A549 (cell line): ENCODE data around the gene IFT27.

Source experiments
- MAFK ChIP-seq: fragments of 450-650 bp; IDR thresholded peaks from 2 replicates; pipeline ENCODE4 v1.6.1; 2014; ENCODE audit not compliant: partially characterized antibody
- MAZ ChIP-seq: fragments of 150-350 bp; IDR thresholded peaks from 2 replicates; pipeline ENCODE4 v1.6.1; 2014; ENCODE audit warnings: antibody characterized with exemption, low read depth, low read length, borderline replicate concordance
- POLR2AphosphoS2 ChIP-seq: conservative IDR thresholded peaks from 2 replicates; pipeline ENCODE4 v1.6.1; 2012; ENCODE audit warnings: low read length, improper control_type of control experiment, inconsistent platforms
- RAD21 ChIP-seq, 2 experiments: fragments of >200 bp in 1 of 2; sonication (Bioruptor Twin) in 1 of 2; formaldehyde crosslinking in 1 of 2; IDR thresholded peaks in 1 of 2; conservative IDR thresholded peaks in 1 of 2; 2 replicates in 1 of 2; 3 replicates in 1 of 2; pipeline ENCODE4 v1.6.1; 2012 to 2018; ENCODE audit warnings: inconsistent platforms in 1 of 2
- RCOR1 ChIP-seq: fragments of 150-350 bp; IDR thresholded peaks from 2 replicates; pipeline ENCODE4 v1.6.1; 2014; ENCODE audit warnings: antibody characterized with exemption, low read length, low read depth
- TF ChIP-seq, protein P1 (sequence below): fragments of >200 bp; sonication (Bioruptor Twin); formaldehyde crosslinking; IDR thresholded peaks from 3 replicates; pipeline ENCODE4 v1.5.1; 2016
- TF ChIP-seq, protein P2 (sequence below): IDR thresholded peaks from 2 replicates; pipeline ENCODE4 v1.6.1; 2012
- TF ChIP-seq, protein P3 (sequence below): fragments of 200-600 bp; sonication (generic); IDR thresholded peaks from 2 replicates; pipeline ENCODE4 v1.6.1; 2016; ENCODE audit warnings: antibody characterized with exemption, mild to moderate bottlenecking, moderate library complexity

DNA sequence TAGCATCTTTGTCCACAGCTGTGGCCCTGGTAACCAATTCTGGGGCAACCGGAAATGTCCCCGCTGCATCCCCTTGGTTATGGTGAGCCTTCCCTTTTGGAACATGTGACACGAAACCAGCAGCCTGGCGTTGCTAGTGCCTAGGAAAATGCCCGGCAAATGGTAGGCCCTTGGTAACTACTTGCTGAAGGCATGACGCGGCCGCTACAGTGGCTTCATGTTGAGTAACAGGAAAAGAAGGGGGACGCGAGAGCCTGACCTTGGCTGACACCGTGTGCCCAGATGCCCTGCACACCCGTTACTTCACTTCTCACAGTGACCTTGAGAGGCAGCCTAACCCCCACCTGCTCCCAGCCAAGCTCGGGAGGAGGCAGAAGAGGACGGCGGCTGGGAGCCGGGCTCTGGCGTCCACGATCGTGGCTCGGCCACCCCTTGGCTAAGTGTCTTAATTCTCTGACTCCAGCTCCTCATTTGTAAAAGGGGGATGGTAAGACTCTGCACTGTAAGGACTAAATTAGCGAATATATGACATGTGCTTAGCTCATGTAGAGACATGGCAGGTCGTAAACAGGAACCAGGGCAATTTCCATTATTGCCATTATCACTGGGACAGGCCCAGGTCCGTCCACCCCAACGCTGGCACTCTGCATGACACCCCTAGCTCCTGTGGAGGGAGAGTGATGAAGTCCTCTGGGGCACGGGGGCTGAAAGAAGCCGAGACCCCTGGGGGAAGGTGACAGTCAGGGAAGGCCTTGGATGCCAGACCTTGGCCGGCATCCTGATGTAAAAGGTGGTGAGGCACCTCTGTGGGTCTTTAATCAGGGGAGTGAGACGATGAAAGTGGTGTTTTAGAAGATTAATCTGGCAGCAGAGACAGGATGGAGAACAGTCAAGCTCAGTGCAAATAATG, 18.9 kb downstream of the IFT27 start:
- TF ChIP-seq, protein P1, sequence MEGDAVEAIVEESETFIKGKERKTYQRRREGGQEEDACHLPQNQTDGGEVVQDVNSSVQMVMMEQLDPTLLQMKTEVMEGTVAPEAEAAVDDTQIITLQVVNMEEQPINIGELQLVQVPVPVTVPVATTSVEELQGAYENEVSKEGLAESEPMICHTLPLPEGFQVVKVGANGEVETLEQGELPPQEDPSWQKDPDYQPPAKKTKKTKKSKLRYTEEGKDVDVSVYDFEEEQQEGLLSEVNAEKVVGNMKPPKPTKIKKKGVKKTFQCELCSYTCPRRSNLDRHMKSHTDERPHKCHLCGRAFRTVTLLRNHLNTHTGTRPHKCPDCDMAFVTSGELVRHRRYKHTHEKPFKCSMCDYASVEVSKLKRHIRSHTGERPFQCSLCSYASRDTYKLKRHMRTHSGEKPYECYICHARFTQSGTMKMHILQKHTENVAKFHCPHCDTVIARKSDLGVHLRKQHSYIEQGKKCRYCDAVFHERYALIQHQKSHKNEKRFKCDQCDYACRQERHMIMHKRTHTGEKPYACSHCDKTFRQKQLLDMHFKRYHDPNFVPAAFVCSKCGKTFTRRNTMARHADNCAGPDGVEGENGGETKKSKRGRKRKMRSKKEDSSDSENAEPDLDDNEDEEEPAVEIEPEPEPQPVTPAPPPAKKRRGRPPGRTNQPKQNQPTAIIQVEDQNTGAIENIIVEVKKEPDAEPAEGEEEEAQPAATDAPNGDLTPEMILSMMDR = no peak
- TF ChIP-seq, protein P2, sequence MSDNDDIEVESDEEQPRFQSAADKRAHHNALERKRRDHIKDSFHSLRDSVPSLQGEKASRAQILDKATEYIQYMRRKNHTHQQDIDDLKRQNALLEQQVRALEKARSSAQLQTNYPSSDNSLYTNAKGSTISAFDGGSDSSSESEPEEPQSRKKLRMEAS = no peak
- TF ChIP-seq POLR2AphosphoS2 (no peak), MAFK (no peak), RCOR1 (no peak), MAZ (no peak), RAD21 (conservative IDR thresholded peaks at IDR 0.05 in 1 of 2, IDR thresholded peaks at IDR 0.05 in 1 of 2) (no peak)
- TF ChIP-seq, protein P3, sequence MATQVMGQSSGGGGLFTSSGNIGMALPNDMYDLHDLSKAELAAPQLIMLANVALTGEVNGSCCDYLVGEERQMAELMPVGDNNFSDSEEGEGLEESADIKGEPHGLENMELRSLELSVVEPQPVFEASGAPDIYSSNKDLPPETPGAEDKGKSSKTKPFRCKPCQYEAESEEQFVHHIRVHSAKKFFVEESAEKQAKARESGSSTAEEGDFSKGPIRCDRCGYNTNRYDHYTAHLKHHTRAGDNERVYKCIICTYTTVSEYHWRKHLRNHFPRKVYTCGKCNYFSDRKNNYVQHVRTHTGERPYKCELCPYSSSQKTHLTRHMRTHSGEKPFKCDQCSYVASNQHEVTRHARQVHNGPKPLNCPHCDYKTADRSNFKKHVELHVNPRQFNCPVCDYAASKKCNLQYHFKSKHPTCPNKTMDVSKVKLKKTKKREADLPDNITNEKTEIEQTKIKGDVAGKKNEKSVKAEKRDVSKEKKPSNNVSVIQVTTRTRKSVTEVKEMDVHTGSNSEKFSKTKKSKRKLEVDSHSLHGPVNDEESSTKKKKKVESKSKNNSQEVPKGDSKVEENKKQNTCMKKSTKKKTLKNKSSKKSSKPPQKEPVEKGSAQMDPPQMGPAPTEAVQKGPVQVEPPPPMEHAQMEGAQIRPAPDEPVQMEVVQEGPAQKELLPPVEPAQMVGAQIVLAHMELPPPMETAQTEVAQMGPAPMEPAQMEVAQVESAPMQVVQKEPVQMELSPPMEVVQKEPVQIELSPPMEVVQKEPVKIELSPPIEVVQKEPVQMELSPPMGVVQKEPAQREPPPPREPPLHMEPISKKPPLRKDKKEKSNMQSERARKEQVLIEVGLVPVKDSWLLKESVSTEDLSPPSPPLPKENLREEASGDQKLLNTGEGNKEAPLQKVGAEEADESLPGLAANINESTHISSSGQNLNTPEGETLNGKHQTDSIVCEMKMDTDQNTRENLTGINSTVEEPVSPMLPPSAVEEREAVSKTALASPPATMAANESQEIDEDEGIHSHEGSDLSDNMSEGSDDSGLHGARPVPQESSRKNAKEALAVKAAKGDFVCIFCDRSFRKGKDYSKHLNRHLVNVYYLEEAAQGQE = no peak
